HG02763 (cell line): ENCODE results near the gene CROCC.

ENCODE experiments used
- ATAC-seq: cut with Tn5 transposase; IDR thresholded peaks from one replicate; pipeline ENCODE4 v1.9.1; 2021; ENCODE audit warnings: mild to moderate bottlenecking, moderate library complexity; ENCODE audit not compliant: unreplicated experiment

Gene CROCC

DNA sequence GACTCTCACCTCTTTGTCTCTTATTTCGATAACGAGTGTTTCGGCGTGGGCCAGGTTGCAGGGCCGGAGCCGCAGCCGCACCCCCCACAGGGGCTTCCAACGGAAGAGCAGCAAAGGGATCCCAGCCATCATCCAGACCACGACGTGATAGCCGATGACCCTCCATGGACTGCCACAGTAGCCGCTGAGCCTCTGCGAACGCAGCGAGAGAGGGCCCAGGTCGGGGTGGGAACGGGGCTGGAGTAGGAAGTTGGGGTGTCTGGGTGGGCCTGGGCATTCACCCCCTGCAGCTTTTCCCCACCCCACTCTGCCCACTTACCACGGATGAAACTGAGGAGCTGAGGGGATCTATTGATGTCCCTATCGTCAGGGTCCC, 83.6 kb downstream of the CROCC start:
- no peak for ATAC-seq

DNA sequence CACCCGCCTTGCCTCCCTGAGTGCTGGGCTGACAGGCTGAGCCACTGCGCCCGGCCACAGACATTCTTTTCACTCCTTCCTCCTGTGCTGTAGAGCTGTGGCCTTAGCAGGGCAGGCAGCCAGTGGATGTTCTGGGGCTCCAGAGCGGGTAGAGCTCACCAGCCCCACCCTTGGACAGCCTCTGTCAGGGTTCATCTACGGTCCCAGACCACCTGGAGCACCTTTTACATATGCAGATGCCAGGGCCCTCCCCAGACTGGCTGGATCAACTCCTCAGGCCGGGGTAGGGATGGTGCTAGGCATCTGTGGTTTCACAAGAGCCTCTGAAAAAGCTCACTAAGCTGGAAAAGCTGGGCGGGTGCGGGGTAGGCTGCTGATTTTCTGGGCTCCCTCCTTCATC, 85.4 kb downstream of the CROCC start:
- no peak for ATAC-seq

DNA sequence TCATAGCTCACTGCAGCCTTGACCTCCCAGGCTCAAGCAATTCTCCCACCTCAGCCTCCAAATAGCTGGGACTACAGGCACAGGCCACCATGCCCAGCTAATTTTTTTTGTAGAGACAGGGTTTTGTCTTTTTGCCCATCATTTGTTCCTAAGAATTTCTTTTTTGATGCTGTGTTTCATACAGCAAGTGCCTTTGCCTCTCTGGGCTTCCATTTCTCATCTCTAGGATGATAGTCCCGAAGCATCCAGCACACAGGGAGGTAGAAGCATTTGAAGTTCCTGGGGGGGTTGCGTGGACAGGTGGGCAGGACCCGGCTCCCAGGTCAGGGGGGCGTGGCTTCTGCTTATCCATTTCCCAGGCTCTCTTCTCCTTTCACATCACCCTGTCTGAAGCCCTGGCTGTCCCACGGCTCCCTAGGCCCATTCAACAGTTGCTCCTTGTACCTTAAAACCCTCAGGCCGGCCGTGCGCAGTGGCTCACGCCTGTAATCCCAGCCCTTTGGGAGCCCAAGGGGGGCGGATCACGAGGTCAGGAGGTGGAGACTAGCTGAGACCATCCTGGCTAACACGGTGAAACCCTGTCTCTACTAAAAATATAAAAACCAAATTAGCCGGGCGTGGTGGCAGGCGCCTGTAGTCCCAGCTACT, 86.6 kb downstream of the CROCC start:
- no peak for ATAC-seq

DNA sequence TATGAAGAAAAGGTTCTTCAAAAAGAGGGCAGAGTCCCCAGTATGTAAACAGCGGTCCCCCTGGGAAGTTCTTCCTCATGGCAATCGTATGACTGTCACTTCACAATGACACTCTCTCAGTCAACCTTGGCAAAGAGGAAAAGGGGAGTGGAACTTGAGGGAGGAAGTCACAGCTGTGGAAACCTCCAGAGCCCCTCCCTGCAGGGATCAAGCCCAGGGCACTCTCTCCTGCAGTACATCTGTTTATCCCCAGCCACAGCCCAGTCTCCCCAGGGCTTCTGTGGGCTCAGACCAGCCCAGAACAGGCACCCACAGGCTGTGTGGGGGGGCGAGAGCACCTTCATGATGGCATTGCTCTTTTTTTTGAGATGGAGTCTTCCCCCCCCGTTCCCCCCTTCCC, 88.0 kb downstream of the CROCC start:
- no peak for ATAC-seq

DNA sequence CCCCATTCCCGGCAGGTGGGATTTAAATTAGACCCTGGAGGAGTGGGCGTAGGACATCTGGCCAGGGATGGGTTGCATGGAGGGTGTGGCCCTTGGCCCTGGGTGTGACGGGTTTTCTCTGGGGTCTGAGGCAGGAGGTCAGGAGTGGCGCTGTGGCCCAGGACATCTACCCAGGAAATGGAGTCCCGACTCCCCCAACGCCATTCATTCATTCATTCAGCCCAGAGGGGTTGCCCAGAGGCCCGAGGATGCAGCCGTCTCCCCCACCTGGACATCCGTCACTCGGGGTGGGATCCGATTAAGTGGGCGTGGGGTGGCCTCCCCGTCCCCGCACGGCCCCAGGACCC, 89.3 kb downstream of the CROCC start:
- no peak for ATAC-seq

DNA sequence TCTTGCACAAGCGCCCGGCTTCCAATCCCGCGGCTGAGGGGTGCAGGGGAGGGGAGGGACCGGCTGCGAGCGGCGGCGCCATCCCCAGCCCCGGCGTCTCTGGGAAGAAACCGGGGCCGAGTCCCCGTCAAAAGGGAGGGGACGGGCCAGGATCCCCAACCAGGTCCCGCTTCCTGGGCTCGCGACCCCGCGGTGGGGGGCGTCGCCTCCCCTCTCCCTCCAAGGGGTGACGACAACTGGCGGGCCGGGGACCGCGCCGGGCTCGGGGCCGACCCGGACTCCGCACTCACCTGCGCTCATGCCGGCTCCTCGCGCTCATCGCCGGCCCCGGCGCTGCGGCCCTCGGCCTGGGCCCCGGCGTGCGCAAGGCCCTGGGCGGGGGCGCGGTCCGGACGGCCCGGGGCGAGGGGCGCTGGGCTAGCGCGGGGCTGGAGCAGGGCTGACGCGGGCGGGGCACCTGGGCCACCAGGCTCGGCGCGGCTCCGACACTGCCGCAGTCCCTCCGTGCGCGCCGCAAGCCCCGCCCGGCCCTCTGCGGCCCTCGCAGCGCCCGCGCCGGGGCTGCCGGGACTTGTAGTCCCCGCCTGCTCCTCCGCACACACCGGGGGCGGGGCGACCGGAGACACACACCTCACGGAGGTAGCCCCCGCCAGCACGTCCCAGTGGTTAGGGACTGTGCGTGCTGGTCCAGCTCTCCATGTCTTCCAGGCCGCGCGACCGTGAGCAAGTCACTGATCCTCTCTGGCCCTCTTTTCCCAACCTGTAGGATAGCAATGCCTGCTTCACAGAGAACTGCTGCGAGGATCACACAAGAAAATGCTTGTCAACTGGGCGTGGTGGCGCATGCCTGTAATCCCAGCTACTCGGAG, 89.9 kb downstream of the CROCC start, which contains the start of gene ATP13A2:
Gene ATP13A2, minus strand, starts transcription at position 490 of the 869 bp plus-strand sequence. Its CDS starts 190 bp downstream, at position 300.
- peak; percentile 89 for ATAC-seq

DNA sequence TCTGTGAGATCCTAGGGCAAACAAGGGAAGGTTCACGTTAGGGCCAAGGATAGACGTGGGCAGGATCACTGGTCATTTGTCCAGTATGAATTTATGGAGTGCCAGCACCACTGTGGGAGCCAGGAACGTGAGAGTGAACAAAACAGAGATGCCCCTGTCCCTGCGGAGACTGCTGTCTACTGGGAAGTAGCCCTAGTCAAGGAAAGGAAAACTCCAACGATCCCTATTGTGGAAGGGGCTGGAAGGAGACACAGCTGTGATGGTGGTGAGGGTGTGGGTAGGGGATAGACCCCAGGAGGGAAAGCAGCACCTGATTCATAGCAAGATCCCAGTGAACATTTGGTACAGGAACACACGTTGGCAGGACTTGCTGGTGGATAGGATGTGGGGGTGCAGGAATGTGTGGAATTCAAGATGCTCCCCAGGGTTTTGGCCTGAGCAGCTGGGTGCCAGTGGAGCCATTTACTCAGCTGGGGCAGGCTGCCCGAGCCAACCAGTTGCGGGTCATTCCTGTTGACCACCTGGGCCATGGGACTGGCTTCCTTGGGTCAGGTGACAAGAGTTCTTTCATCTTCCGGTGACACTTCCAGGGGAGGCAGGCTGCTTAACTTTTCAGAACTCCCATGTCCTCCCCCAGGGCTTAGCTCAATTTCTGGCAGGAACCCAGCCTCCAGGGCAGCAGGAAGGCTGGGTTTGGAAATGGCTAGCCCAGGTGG, 91.2 kb downstream of the CROCC start:
- no peak for ATAC-seq

DNA sequence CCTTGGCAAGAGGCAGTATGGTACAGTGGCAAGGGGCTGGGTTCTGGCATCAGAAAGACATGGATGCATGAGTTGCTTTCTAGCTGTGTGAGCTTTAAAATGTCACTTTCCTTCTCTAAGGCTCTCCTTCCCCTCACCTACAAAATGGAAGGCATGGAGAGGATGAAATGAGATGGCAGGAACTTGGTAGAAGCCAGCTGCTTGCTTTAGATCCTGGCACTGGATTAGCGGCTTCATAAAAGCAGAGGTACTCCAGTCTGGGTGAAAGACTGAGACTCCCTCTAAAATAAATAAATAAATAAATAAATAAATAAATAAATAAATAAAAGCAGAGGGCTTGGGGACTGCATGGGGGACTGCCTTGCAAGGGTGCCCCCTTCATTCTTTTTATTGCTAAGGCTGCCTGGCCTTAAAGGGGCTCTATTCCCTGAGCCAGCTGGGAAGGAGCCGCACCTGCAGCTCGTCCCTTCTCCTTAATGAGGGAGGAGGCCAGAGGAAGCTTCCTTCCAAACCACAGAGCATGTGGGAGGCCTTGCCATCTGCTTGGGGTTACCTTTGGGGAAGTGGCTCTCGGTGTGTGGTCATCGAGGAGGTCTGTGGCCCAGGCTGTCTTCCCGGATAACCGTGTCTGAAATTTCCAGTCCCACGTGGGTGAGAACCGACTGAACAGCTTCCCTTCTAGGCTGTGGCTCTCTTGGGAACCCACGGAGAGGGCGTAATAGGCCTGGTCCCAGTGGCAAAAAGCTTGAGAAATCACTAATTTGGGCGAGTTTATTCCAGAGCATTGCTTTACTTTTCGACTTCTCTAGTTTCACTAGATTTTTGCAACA, 92.0 kb downstream of the CROCC start:
- ATAC-seq, result no peak

DNA sequence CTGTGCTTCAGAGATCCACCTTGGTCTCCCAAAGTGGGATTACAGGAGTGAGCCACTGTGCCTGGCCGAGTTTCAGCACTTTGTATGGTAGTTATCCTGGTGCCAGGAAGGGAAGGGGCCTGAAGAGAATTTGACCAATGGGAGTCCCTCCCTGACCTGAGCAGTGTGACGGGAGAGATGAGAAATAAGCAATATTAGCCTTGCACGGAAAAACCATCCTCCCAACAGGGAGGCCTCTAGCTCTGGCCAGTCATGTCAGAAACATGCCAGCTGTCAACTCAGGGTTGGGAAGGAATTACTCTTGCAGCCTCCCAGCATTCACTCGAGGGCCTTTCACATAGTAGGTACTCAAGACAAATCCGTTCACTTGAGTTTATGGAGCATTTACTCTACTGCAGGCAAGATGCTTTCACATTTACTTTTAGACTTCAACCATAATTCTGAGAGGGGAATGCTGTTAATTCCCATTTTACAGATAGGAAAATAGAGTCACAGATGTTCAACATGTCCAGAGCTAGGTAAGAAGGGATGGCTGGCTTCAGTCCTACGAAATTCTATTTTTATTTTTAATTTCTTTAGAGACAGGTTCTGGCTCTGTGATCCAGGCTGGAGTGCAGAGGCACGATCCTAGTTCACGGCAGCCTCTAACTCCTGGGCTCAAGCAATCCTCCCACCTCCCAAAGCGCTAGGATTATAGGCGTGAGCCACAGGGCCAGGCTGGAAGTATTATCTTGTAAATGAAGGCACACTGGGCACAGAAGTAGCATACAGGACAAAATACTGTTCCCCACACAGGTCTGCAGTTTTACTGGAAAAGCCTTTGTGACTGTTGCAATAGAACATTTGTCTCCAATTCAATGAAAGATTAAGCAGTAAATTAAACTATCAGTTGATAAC, 93.2 kb downstream of the CROCC start:
- no peak for ATAC-seq

DNA sequence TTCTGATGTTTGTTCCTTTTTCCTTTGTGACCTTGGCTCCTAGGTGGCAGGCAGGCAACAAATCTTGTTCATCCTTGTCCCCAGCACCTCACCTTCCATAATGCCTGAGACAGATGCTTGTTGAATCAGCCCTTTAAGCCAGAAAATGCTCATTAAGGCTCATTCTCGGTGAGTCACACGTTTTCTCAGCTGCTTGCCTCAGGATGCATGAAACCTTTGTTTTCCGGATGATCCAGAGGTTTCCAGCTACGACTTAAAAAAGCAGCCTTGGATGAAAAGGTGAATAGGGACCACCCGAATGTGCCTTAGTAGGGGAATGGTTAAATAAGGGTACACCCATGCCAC, 94.6 kb downstream of the CROCC start:
- no peak for ATAC-seq

DNA sequence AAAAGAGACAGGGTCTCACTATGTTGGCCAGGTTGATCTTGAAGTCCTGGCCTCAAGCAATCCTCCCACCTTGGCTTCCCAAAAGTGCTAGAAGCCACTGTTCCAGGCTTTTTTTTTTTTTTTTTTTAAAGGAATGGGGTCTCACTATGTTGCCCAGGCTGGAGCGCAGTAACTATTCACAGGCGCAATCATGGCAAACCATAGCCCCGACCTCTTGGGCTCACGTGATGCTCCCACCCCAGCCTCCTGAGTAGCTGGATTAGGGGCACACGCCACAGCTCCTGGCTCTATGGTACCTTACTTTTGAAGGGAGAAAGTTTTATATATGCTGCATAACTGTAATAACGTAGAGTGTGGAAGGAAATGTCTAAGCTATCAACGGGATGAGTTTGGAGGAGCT, 95.7 kb downstream of the CROCC start:
- no peak for ATAC-seq

DNA sequence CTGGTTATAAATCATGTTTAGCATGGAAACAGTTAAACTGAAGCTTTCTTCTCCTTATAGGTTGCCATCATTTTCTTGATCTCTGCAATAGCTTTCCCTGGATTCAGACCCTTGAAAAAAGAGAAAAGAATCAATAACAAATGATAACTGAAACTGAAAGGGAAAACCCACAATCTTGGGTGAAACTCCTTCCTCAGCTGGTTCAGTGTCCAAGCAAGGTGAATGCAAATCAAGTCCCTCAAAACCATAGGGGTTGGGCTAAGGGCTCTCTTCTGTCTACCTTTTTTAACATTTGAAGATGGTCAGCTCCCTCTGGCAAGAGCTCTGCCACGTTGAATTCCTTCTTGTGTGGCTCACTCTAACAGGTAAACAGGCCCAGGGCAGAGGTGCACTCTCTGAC, 97.1 kb downstream of the CROCC start:
- no peak for ATAC-seq

DNA sequence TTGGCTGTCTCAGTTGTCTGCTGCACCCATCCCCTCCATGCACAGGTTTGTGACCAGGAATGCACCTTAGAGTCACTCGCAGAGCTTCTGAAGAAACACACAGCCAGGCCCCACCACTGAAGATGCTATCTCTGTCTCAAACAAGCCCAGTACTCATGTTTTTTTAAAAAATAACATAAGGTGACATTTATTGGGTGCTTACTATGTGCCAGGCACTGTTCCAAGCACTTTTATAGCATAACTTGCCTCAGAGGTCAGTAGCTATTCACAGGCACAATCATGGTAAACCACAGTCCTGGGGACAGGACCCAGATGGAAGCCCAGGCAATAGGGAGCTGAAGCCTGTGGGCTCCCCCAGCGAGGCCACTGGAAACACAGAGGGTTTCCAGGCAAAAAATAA, 98.8 kb downstream of the CROCC start:
- no peak for ATAC-seq

DNA sequence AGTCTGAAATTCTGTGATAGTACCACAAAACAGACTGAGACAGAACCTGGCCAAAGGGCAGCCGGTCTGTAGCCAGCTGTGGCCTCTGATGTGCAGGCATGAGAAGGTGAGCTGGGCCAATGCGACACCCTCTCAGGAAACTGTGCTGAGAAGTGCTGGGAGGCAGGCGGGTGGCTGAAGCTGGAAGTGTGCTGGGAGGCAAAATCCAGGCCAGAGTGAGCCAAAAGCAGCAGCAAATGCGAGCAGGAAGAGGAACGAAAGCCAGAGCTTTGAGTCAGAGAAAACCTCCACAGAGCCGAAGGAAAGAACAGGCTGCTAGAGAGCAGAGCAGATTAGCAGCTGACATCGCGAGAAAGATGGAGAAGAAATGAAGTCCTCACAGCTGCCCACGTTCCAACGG, 100.2 kb downstream of the CROCC start:
- ATAC-seq, result no peak
